Measurements from ENCODE around the gene RGS18. TPM values are rescaled to one million over a fixed set of nuclear protein-coding genes. Genes with fewer than 3 reads are reported as not detected.
"Not testable (repeated sequence)": the region's sequence is repeated elsewhere in the genome, so short reads cannot be mapped to it uniquely, and the experiment has no call there.

RGS18 gene
- total and polyA plus RNA-seq, 10 donors = 5.5 to 84.7 (median 39.2) TPM

DNA sequence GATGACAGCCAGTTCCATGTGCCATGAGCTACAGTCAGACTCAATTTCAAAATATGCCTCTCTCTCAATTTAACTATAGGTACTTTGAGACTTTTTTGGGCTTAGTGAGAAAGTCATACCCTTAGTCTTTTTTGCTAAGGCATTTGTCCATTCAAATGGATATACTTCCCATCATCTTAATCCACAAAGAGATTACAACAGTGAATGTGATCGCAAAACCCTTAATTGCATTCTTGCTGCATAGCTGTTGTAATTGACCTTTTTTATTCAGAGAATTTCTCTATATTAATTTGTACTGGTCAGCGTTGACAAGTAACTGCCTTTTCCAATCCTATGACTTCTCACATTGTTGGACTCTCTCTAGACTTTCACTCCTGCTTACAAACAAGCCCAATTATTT, 38.6 kb upstream of the RGS18 start:
- intact Hi-C loops (cut with DNase I; ENCODE audit: low total_unique reads) = no loop called here
- Histone ChIP-seq H3K27ac (no peak overlapping the region), H3K27me3 (replicated peaks in 1 of 7) (no peaks in the 10 kb centered on the region), H3K9me3 (peaks cover 0 to 6% (median 0%) of the 10 kb centered on the region in 8 donors), H3K4me1 (no peaks in the 10 kb centered on the region), H3K4me3 (no peak overlapping the region), H3K36me3 (no peaks in the 10 kb centered on the region)
- 88 to 95% (median 93%) methylated on average over 2 of the region's 2 CpGs for WGBS, 5 donors
- no peak for DNase-seq
- TF ChIP-seq, protein P1, sequence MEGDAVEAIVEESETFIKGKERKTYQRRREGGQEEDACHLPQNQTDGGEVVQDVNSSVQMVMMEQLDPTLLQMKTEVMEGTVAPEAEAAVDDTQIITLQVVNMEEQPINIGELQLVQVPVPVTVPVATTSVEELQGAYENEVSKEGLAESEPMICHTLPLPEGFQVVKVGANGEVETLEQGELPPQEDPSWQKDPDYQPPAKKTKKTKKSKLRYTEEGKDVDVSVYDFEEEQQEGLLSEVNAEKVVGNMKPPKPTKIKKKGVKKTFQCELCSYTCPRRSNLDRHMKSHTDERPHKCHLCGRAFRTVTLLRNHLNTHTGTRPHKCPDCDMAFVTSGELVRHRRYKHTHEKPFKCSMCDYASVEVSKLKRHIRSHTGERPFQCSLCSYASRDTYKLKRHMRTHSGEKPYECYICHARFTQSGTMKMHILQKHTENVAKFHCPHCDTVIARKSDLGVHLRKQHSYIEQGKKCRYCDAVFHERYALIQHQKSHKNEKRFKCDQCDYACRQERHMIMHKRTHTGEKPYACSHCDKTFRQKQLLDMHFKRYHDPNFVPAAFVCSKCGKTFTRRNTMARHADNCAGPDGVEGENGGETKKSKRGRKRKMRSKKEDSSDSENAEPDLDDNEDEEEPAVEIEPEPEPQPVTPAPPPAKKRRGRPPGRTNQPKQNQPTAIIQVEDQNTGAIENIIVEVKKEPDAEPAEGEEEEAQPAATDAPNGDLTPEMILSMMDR (IDR thresholded peaks at IDR 0.05 in 8 of 11, conservative IDR thresholded peaks at IDR 0.05 in 3 of 11) = no peak

DNA sequence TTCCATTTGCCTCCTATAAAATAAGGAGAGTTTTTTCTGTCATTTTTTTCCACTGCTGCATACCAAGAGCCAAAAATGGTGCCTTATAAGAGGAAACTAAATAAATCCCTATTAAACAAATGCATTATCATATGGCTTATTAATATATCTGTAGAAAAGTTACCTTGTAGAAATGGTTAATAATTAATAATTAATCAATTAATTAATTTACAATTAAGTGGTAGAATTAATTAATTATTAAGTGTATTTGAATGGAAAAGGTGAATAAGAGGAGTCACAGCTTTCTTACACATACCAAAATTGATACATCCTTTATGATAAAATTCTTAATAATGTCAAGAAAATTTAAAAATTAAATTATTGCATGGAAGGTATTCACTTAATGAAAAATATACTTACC, 35.6 kb upstream of the RGS18 start:
- DNase-seq = no peak
- Histone ChIP-seq H3K9me3 (peaks cover 0 to 6% (median 0%) of the 10 kb centered on the region in 8 donors), H3K4me1 (no peaks in the 10 kb centered on the region), H3K27me3 (replicated peaks in 1 of 7) (no peaks in the 10 kb centered on the region), H3K36me3 (no peaks in the 10 kb centered on the region), H3K4me3 (no peak overlapping the region), H3K27ac (no peak overlapping the region)
- intact Hi-C loops (cut with DNase I; ENCODE audit: low total_unique reads) = no loop called here
- TF ChIP-seq POLR2A (IDR thresholded peaks at IDR 0.05) (no peak), POLR2AphosphoS5 (IDR thresholded peaks at IDR 0.05) (no peak)
- TF ChIP-seq, protein P1 (IDR thresholded peaks at IDR 0.05 in 8 of 11, conservative IDR thresholded peaks at IDR 0.05 in 3 of 11) = no peak

DNA sequence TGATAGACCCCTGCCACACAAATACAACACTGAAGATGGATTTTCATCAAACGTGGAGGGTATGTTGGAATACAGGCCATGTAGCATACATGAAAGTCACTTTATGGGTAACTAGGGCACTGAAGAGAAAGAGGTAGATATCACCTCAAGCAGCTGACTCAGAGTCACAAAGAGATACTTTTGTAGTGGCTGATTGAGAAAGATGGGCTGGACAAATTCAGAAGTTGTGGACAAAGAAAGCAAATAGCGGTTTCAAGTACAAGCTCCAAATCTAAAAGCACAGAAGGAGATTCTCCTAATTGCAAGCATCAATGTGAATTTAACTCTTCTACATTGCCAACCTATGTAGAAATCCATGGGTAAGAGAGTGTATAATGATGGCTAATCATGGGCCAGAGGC, 35.0 kb upstream of the RGS18 start:
- 75 to 99% (median 87%) methylated on average over 2 of the region's 2 CpGs for WGBS, 5 donors
- intact Hi-C loops (cut with DNase I; ENCODE audit: low total_unique reads) = no loop called here

DNA sequence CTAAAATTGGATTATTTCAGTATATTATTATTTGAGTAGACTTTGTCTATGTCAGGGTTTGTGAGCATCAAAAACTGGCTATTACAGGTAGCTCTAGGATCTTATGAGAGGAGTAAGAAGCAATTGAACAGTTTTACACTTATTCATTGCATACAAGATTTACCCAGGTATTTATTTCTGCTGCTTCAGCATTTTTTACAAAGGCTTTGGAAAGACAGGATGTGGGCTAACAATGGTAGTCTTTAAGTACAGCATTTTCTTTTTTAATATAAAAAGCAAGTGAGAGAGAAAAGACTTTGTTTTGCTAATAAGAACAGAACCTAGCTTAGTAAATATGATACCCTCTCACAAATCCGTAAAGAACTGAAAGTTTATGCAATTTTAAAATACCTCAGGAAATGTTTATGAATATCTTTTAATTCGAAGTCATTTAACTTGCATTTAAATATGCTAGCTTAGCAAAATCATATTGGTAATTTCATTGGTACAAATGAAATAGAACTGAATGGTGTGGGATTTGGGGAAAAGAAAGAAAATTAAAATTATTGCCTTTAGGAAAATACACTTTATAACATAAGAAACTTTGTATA, 32.1 kb upstream of the RGS18 start:
- WGBS, 5 donors = 50 to 70% (median 64%) methylated on average over 2 of the region's 2 CpGs

More for the DNA sequence above, 35.0 kb upstream of the RGS18 start:
- Histone ChIP-seq H3K9me3 (peaks cover 0 to 6% (median 0%) of the 10 kb centered on the region in 8 donors), H3K27me3 (replicated peaks in 1 of 7) (no peaks in the 10 kb centered on the region), H3K4me1 (no peaks in the 10 kb centered on the region), H3K4me3 (no peak overlapping the region), H3K27ac (no peak overlapping the region), H3K36me3 (no peaks in the 10 kb centered on the region)
- DNase-seq = no peak
- TF ChIP-seq, protein P1 (IDR thresholded peaks at IDR 0.05 in 8 of 11, conservative IDR thresholded peaks at IDR 0.05 in 3 of 11) = no peak
- TF ChIP-seq POLR2A (IDR thresholded peaks at IDR 0.05) (no peak), POLR2AphosphoS5 (IDR thresholded peaks at IDR 0.05) (no peak)

DNA sequence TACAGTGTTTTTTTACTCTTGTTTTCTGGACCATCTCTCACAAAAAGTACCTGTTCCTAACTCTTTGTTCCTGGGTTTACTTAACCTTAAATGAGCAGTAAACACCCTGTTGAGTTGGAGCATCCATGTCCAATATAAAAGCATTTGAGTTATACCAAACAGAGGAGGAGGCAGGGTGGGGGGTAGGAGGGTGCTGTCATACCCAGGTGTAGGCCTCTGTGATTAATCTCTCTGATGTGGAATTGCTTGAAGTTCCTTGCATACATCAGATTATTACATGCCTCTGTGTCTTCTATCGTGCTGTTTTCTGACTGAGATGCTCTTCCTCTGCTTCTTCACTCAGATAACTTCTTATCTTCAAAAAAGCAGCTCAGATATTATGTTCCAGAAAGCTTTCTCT, 28.1 kb upstream of the RGS18 start:
- no peak for DNase-seq
- Histone ChIP-seq H3K4me1 (no peaks in the 10 kb centered on the region), H3K27ac (no peak overlapping the region), H3K4me3 (no peak overlapping the region), H3K27me3 (replicated peaks in 1 of 7) (no peaks in the 10 kb centered on the region), H3K9me3 (peaks cover 0 to 3% (median 0%) of the 10 kb centered on the region in 8 donors), H3K36me3 (no peaks in the 10 kb centered on the region)
- no peak for TF ChIP-seq POLR2AphosphoS5 (IDR thresholded peaks at IDR 0.05)
- TF ChIP-seq POLR2A (IDR thresholded peaks at IDR 0.05) = no peak
- TF ChIP-seq, protein P1 (IDR thresholded peaks at IDR 0.05 in 8 of 11, conservative IDR thresholded peaks at IDR 0.05 in 3 of 11) = no peak
- 70 to 82% (median 76%) methylated on average over 1 of the region's 1 CpG for WGBS, 5 donors
- intact Hi-C loops (cut with DNase I; ENCODE audit: low total_unique reads) = no loop called here

More for the DNA sequence above, 32.1 kb upstream of the RGS18 start:
- intact Hi-C loops (cut with DNase I; ENCODE audit: low total_unique reads) = no loop called here
- Histone ChIP-seq H3K36me3 (no peaks in the 10 kb centered on the region), H3K27me3 (replicated peaks in 1 of 7) (no peaks in the 10 kb centered on the region), H3K4me3 (no peak overlapping the region), H3K27ac (no peak overlapping the region), H3K9me3 (peaks cover 0 to 3% (median 0%) of the 10 kb centered on the region in 8 donors), H3K4me1 (no peaks in the 10 kb centered on the region)
- DNase-seq = no peak
- TF ChIP-seq POLR2A (IDR thresholded peaks at IDR 0.05) = no peak

DNA sequence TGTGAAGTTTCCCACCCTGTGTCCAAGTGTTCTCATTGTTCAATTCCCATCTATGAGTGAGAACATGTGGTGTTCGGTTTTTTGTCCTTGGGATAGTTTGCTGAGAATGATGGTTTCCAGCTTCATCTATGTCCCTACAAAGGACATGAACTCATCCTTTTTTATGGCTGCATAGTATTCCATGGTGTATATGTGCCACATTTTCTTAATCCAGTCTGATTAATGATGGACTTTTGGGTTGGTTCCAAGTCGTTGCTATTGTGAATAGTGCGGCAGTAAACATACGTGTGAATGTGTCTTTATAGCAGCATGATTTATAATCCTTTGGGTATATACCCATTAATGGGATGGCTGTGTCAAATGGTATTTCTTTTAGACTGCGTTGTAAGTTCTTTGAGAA, 27.4 kb upstream of the RGS18 start:
- H3K27me3 ChIP-seq (replicated peaks in 1 of 7); H3K9me3 ChIP-seq; H3K4me3 ChIP-seq; H3K36me3 ChIP-seq; intact Hi-C loops (cut with DNase I; ENCODE audit: low total_unique reads); H3K27ac ChIP-seq; DNase-seq; H3K4me1 ChIP-seq: not testable (repeated sequence)
- 89 to 98% (median 94%) methylated on average over 5 of the region's 5 CpGs for WGBS, 5 donors

All from spleen (tissue), 11 donors.